Panc1 (cell line): Measurements from ENCODE around the gene NDUFB11. TPM values are rescaled to one million over a fixed set of nuclear protein-coding genes. Genes with fewer than 3 reads are reported as not detected.

Experiments used
- ATAC-seq: fragments of 200-7000 bp; cut with Tn5 transposase; 2 replicates; pipeline ENCODE4 v1.9.1; 2020; ENCODE audit warnings: mild to moderate bottlenecking, moderate library complexity
- BruUV-seq: library from RNA; stranded (reverse); fragments of 400-500 nt; replicated peaks from 2 replicates; lab custom pipeline; 2021; lab: Mats Ljungman, UMichigan
- CTCF ChIA-PET: fragments of 300-600 bp; sonication (Branson Sonifier 250); formaldehyde crosslinking; loops from one replicate; lab custom pipeline; 2022; ENCODE audit warnings: antibody characterized with exemption; lab: Charles Lee
- POLR2A ChIA-PET: fragments of 300-600 bp; sonication (Branson Sonifier 250); formaldehyde crosslinking; loops from one replicate; lab custom pipeline; 2022; ENCODE audit warnings: antibody characterized with exemption; lab: Charles Lee
- DNase-seq: peaks from one replicate; pipeline ENCODE4 v3.0.0-alpha.2; 2010; ENCODE audit warnings: low read depth, low spot score
- H3K27ac ChIP-seq: 2 replicates; pipeline ENCODE4 v1.5.1; 2011; ENCODE audit warnings: mild to moderate bottlenecking, low read length, inconsistent platforms
- H3K27me3 ChIP-seq: fragments of 200-500 bp; sonication (Bioruptor generic); 2 replicates; pipeline ENCODE4 v1.6.0; 2014; ENCODE audit warnings: low read length, inconsistent platforms; ENCODE audit not compliant: control insufficient read depth, insufficient read depth
- H3K36me3 ChIP-seq: fragments of 200-500 bp; sonication (Bioruptor generic); 2 replicates; pipeline ENCODE4 v1.5.1; 2014; ENCODE audit warnings: inconsistent platforms, mild to moderate bottlenecking, low read length, moderate library complexity; ENCODE audit not compliant: control insufficient read depth, insufficient read depth
- H3K4me1 ChIP-seq: 2 replicates; pipeline ENCODE4 v1.5.1; 2011; ENCODE audit warnings: inconsistent platforms, mild to moderate bottlenecking, low read length, moderate library complexity; ENCODE audit not compliant: control insufficient read depth, insufficient read depth
- H3K4me3 ChIP-seq, 2 experiments: 2 replicates each; pipeline ENCODE4 v1.5.1; 2011 to 2012; ENCODE audit warnings: low read depth in 2 of 2, low read length in 2 of 2, mild to moderate bottlenecking in 2 of 2, inconsistent platforms in 1 of 2, moderate library complexity in 1 of 2
- H3K9me3 ChIP-seq: fragments of 200-500 bp; sonication (Bioruptor generic); 2 replicates; pipeline ENCODE4 v1.5.1; 2014; ENCODE audit warnings: low read depth, mild to moderate bottlenecking, inconsistent platforms, low read length, moderate library complexity; ENCODE audit not compliant: control insufficient read depth, insufficient read depth
- POLR2AphosphoS5 ChIP-seq: IDR thresholded peaks from 2 replicates; pipeline ENCODE4 v1.6.1; 2012; ENCODE audit warnings: mild to moderate bottlenecking, low read depth, low read length, moderate library complexity
- SIN3A ChIP-seq: IDR thresholded peaks from 2 replicates; pipeline ENCODE4 v1.6.1; 2012; ENCODE audit warnings: low read depth, mild to moderate bottlenecking, low read length, moderate library complexity, borderline replicate concordance; ENCODE audit not compliant: insufficient read depth
- TCF7L2 ChIP-seq: IDR thresholded peaks from 2 replicates; pipeline ENCODE4 v1.6.1; 2011; ENCODE audit warnings: mild to moderate bottlenecking, low read depth, low read length, inconsistent platforms
- in situ Hi-C: cut with HindIII; loops from 2 replicates; pipeline ENCODE4 v1.10.0; 2016; ENCODE audit warnings: low sequenced_read_pairs, low pct_unique_long_range_greater_than_20kb
- intact Hi-C: fragments of 100-400 bp; cut with micrococcal nuclease; formaldehyde crosslinking; loops from one replicate; pipeline ENCODE4 v1.10.0; 2022; ENCODE audit not compliant: unreplicated experiment
- total RNA-seq: library from RNA; stranded (reverse); gene quantifications from one replicate; pipeline ENCODE4 v1.2.1, GENCODE V29; 2021; ENCODE audit not compliant: unreplicated experiment
- TF ChIP-seq, protein P1 (sequence below), 2 experiments: IDR thresholded peaks; 2 replicates each; pipeline ENCODE4 v1.6.1; 2011 to 2012; ENCODE audit warnings: low read depth in 2 of 2, control low read depth in 1 of 2, low read length in 1 of 2, mild to moderate bottlenecking in 1 of 2, moderate library complexity in 1 of 2; ENCODE audit not compliant: insufficient read depth in 1 of 2
- TF ChIP-seq, protein P2 (sequence below): fragments of 450-650 bp; IDR thresholded peaks from 2 replicates; pipeline ENCODE4 v1.5.1; 2017; ENCODE audit warnings: mild to moderate bottlenecking

Gene NDUFB11
- total RNA-seq, 1 experiment from 2014 or later, result 109 TPM

DNA sequence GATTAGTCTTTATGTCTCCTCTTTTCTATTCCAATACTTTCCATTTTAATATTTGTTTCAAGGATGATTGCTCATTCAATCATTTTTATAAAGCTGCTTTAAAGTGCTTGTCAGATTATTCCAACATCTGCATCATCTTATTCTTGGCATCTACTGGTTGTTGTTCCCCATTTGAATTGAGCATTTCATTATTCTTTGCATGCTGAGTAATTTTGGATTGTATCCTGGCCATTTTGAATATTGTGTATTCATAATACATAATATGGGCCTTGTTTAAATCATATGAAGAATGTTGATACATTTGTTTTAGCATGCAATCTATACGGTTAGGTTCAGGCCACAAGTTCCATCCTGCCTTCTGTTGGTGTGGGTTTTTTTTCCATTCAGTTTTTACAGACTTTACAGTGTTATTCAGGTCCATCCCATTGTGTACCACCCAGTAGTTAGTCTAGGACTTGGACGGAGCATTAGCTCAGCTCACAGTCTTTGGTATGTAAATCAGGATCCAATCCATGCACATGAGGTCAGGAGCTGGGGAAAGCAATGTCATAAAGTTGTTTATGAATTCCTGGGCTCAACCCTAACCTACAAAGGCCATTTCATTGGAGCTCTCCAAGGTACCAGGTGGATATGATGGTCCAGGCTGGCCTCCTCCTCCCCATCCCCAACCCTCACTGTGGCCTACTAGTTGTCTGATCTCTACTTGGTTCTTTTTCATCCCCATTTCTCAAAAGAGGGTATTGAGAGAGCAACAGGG is 46.0 kb downstream of the NDUFB11 start:
- BruUV-seq, result no TSS peak
- POLR2A ChIA-PET, result no interaction called here
- Histone ChIP-seq H3K27ac (no peak overlapping the region), H3K9me3 (no peaks in the 10 kb centered on the region), H3K36me3 (no peaks in the 10 kb centered on the region), H3K4me1 (no peaks in the 10 kb centered on the region), H3K4me3 (no peak overlapping the region), H3K27me3 (no peaks in the 10 kb centered on the region)
- no peak for ATAC-seq
- CTCF ChIA-PET, result no interaction called here
- no peak for TF ChIP-seq TCF7L2
- TF ChIP-seq, protein P1, sequence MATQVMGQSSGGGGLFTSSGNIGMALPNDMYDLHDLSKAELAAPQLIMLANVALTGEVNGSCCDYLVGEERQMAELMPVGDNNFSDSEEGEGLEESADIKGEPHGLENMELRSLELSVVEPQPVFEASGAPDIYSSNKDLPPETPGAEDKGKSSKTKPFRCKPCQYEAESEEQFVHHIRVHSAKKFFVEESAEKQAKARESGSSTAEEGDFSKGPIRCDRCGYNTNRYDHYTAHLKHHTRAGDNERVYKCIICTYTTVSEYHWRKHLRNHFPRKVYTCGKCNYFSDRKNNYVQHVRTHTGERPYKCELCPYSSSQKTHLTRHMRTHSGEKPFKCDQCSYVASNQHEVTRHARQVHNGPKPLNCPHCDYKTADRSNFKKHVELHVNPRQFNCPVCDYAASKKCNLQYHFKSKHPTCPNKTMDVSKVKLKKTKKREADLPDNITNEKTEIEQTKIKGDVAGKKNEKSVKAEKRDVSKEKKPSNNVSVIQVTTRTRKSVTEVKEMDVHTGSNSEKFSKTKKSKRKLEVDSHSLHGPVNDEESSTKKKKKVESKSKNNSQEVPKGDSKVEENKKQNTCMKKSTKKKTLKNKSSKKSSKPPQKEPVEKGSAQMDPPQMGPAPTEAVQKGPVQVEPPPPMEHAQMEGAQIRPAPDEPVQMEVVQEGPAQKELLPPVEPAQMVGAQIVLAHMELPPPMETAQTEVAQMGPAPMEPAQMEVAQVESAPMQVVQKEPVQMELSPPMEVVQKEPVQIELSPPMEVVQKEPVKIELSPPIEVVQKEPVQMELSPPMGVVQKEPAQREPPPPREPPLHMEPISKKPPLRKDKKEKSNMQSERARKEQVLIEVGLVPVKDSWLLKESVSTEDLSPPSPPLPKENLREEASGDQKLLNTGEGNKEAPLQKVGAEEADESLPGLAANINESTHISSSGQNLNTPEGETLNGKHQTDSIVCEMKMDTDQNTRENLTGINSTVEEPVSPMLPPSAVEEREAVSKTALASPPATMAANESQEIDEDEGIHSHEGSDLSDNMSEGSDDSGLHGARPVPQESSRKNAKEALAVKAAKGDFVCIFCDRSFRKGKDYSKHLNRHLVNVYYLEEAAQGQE (IDR thresholded peaks at IDR 0.05; ENCODE audit: insufficient read depth in 1 of 2, low read depth in 2 of 2, low read length in 1 of 2), result peak; percentile 55 to 61; a peak in 3 of 4 replicates
- no peak for DNase-seq
- intact Hi-C loops (loop anchor here (10.0 kb wide), 1 partner anchor 194 kb away; no protein-coding TSS in a partner anchor), in situ Hi-C loops (no loop called here)

DNA sequence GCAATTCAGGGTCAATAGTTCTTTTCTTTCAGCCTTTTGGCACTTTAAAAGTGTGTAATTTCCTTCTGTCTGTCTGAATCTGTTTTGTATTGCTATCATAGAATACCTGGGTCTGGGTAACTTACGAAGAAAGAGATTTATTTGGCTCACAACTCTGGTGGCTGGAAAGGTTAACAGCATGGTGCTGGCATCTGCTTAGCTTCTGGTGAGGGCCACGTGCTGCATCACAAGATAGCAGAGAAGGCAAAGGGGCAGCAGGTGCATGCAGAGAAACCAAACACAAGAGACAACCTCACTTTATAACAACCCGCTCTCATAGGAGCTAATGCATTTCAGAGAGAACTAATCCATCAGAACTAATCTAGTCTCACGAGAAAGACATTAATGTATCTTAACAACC is 47.5 kb downstream of the NDUFB11 start:
- intact Hi-C loops, result loop anchor here (10.0 kb wide), 1 partner anchor 192 kb away; no protein-coding TSS in a partner anchor
- POLR2A ChIA-PET, result interaction anchor here (0.6 kb wide), 1 partner anchor 17 kb away, joined by 3 read pairs; no protein-coding TSS in a partner anchor

More for the DNA sequence above, 47.5 kb downstream of the NDUFB11 start:
- CTCF ChIA-PET, result no interaction called here
- TF ChIP-seq TCF7L2, result no peak
- no peak for TF ChIP-seq SIN3A
- TF ChIP-seq, protein P1 (IDR thresholded peaks at IDR 0.05; ENCODE audit: insufficient read depth in 1 of 2, low read depth in 2 of 2, low read length in 1 of 2), result no peak
- TF ChIP-seq POLR2AphosphoS5, result no peak
- TF ChIP-seq, protein P2, sequence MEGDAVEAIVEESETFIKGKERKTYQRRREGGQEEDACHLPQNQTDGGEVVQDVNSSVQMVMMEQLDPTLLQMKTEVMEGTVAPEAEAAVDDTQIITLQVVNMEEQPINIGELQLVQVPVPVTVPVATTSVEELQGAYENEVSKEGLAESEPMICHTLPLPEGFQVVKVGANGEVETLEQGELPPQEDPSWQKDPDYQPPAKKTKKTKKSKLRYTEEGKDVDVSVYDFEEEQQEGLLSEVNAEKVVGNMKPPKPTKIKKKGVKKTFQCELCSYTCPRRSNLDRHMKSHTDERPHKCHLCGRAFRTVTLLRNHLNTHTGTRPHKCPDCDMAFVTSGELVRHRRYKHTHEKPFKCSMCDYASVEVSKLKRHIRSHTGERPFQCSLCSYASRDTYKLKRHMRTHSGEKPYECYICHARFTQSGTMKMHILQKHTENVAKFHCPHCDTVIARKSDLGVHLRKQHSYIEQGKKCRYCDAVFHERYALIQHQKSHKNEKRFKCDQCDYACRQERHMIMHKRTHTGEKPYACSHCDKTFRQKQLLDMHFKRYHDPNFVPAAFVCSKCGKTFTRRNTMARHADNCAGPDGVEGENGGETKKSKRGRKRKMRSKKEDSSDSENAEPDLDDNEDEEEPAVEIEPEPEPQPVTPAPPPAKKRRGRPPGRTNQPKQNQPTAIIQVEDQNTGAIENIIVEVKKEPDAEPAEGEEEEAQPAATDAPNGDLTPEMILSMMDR, result no peak
- H3K4me1 ChIP-seq, result no peaks in the 10 kb centered on the region
- H3K9me3 ChIP-seq, result no peaks in the 10 kb centered on the region
- ATAC-seq (no peak), DNase-seq (no peak)
- no peak overlapping the region for H3K4me3 ChIP-seq
- in situ Hi-C loops, result no loop called here
- no TSS peak for BruUV-seq
- H3K36me3 ChIP-seq, result no peaks in the 10 kb centered on the region
- no peaks in the 10 kb centered on the region for H3K27me3 ChIP-seq
- no peak overlapping the region for H3K27ac ChIP-seq
